NCI-H774 (cell line): ENCODE measurements around the gene CHCHD2.
A peak's percentile ranks its signal among the peaks of the same experiment; 100 is the strongest.
"Not testable (repeated sequence)": the region's sequence is repeated elsewhere in the genome, so short reads cannot be mapped to it uniquely, and the experiment has no call there.

ENCODE experiments used
- DNase-seq: peaks from one replicate; lab custom pipeline; 2025; lab: John Stamatoyannopoulos, UW

CHCHD2 gene, protein sequence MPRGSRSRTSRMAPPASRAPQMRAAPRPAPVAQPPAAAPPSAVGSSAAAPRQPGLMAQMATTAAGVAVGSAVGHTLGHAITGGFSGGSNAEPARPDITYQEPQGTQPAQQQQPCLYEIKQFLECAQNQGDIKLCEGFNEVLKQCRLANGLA

GRCh38 chr7:56106108-56107073 lies at the start of gene CHCHD2:
TSS of gene CHCHD2 (minus strand) at chr7:56106476. CDS start at chr7:56106413, 63 bp downstream.
- DNase-seq = peak; percentile 99

DNA sequence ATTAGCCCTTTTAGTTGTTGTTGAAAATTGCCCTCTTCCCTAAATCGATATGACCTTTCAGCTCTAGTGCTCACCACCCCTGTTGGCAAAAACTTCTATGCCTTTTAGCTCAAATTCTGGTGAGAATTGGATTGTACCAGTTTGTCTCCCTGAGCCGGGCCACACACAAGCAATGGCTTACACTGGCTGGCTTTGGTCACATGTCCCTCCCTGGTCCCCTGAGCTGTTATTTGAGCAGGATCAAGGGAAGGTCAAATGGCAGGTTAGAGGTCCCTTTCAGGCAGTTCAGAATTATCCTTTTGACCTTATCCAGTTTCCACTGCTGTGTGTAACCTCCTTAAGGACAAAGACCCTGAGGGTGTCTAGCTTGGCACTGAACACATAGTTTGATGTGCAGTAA lies 24.8 kb upstream of the CHCHD2 start:
- DNase-seq = not testable (repeated sequence)

GRCh38 chr7:56127241-56127975 lies 21.1 kb upstream of the CHCHD2 start:
- no peak for DNase-seq

GRCh38 chr7:56125831-56126230 lies 19.6 kb upstream of the CHCHD2 start:
- DNase-seq = no peak

DNA sequence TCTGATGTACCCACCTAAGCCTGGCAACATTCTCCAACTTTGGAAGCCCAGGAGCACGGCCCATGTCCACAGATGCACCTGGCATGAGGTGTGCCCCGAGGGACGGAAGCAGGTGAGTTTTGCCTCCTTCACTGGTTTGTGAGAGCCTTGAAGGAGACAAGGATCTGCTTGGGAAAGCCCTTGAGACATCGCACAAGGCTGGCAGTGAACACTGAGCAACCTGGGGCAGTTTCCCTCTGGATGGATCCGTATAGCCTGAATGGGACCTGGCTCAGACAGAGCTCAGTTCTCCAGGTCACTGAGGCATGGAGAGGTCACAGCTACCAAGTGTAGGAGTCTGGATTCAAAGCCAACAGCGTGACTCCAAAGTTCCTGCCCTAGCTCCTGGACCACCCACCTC lies 18.7 kb upstream of the CHCHD2 start:
- no peak for DNase-seq

GRCh38 chr7:56121440-56121839 lies 15.2 kb upstream of the CHCHD2 start:
- no peak for DNase-seq

DNA sequence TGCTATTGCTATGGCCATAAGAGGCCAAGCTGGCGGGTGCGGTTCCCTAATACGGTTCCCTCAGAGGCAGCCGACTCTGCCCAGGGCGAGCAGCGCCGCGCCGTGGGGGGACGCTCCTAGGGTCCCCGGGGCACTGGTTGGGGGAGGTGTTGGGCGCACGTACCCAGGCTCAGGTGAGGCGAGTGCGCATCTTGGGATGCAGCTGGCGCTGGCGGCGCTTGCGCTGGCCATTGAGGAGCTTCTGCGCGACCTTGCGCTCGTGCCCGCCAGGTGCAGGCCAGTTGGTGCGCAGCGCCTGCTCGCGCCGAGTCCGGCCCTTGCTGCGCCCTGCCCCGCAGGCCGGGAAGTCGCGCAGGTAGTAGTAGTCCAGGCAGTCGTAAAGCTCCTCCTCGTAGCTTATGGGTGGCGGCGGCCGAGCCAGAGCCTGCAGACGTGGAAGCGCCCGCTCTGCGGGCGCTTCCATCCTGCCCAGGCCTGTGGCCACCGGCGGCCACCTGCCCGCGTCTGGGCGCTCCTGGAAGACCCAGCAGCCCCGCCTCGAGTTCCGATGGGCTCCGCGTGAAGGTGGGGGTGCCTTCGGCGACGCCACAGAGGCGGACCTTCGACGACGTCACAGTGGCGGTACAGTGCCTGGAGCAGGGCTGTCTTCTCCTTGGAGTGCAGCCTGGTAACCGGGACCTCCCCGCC lies 9.7 kb upstream of the CHCHD2 start, which contains the start of gene NUPR2:
TSS of gene NUPR2 (minus strand) at position 566 of the 687 bp plus-strand sequence. CDS start at position 463, 103 bp downstream.
- DNase-seq = no peak

DNA sequence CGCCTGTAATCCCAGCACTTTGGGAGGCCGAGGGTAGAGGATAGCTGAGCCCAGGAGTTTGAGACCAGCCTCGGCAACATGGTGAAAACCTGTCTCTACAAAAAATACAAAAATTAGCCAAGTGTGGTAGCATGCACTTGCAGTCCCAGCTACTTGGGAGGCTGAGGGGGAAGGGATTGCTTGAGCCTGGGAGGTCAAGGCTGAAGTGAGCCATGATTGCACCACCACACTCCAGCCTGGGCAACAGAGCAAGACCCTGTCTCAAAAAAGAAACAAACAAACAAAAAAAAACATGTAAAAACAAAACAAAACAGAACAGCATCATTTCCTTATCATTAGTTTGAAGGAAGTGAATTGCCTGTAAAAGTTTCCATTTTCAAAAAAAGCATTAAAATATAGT lies 6.0 kb upstream of the CHCHD2 start:
- not testable (repeated sequence) for DNase-seq

GRCh38 chr7:56110611-56111010 lies 4.3 kb upstream of the CHCHD2 start:
- DNase-seq = no peak

GRCh38 chr7:56107954-56108258 lies 1.6 kb upstream of the CHCHD2 start:
- DNase-seq = no peak

DNA sequence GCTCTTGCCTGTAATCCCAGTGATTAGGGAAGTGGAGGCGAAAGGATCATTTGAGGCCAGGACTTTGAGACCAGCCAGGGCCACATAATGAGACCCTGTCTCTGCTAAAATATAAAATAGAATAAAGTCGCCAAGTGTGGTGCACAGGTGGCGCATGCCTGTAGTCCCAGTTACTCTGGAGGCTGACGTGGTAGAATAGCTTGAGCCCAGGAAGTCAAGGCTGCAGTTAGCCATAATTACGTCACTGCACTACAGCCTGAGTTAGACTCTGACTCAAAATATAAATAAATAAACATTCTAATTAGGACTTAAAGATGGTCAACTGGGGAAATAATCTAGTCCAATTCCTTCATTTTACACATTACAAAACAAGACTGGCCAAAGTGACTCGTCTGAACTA lies 768 bp downstream of the CHCHD2 start:
- peak; percentile 5 for DNase-seq

GRCh38 chr7:56104138-56104537 lies 2.1 kb downstream of the CHCHD2 start:
- not testable (repeated sequence) for DNase-seq

DNA sequence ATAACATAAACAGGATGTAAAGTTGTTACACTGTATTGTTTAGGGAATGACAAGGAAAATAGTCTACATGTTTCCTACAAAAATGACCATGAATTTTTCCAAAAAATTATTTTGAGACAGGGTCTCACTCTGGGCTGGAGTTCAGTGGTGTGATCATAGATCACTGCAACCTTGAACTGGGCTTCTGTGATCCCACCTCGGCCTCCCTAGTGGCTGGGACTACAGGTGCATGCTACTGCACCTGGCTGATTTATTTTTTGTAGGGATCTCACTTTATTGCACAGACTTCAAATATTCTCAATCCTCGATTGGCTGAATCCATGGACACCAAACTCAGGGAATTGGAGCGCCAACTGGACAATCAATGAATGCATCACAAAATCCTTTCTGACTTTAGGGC lies 6.6 kb downstream of the CHCHD2 start:
- DNase-seq = no peak

GRCh38 chr7:56098187-56099008 lies 7.9 kb downstream of the CHCHD2 start:
- DNase-seq = not testable (repeated sequence)

DNA sequence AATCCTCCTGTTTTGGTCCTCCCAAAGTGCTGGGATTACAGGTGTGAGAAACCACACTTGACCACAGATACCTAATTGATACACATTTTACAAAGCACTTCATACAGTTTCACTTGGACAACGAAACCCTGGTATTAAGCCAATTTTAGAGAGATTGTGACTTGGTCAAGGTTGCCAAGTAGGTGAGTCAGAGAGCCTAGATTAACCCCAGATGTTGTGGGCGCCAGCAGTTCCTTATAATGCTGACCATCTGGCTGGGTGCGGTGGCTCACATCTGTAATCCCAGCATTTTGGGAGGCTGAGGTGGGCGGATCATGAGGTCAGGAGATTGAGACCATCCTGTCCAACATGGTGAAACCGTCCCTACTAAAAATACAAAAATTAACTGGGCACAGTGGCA lies 8.6 kb downstream of the CHCHD2 start:
- no peak for DNase-seq

GRCh38 chr7:56092789-56093531 lies 13.3 kb downstream of the CHCHD2 start, which contains the start of gene PHKG1:
TSS of gene PHKG1 (minus strand) at chr7:56092952. CDS start at chr7:56088941, 4,011 bp downstream.
- DNase-seq = peak; percentile 17

DNA sequence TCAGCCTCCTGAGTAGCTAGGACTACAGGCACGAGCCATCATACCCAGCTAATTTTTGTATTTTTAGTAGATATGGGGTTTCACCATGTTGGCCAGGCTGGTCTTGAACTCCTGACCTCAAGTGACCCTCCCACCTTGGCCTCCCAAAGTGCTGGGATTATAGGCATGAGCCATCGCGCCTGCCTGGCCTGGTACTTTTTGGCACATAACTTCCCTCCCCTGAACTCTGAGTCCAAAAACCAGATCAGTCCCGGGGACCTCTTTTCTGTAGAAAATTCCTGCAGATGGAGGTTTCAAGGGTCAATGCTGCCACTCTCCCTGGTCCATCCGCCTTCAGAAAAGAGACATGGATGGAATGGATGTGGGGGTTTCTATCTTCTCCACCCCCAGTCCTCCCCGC lies 13.9 kb downstream of the CHCHD2 start:
- DNase-seq = not testable (repeated sequence)

- DNase-seq = no peak
Observed at GRCh38 chr7:56091591-56091990, 14.7 kb downstream of the CHCHD2 start.

- DNase-seq = no peak
Observed at GRCh38 chr7:56087445-56087844, 18.8 kb downstream of the CHCHD2 start.

DNA sequence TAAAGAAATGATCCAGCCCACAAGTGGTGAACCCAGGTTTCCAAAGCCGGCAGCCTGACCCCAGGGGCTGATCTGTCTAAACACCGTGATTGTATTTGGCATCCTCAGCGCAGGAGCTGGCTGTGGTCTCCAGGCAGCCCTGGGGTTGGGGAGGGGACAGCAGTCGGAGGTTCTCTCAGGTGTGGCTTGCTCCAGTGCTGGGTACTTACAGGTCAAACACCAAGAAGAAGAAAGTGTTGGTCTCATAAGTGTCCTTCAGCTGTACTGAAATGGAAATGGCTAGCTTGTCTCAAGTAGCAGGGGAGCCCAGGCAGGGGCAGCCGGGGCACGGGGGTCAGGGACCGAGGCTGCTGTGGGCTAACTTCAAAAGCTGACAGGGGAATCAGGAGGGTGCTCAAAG lies 19.5 kb downstream of the CHCHD2 start:
- DNase-seq = no peak
